Measurements from ENCODE around the gene ZNF652.
A peak's percentile ranks its signal among the peaks of the same experiment; 100 is the strongest.
"Not testable (repeated sequence)": the region's sequence is repeated elsewhere in the genome, so short reads cannot be mapped to it uniquely, and the experiment has no call there.

Gene ZNF652

DNA sequence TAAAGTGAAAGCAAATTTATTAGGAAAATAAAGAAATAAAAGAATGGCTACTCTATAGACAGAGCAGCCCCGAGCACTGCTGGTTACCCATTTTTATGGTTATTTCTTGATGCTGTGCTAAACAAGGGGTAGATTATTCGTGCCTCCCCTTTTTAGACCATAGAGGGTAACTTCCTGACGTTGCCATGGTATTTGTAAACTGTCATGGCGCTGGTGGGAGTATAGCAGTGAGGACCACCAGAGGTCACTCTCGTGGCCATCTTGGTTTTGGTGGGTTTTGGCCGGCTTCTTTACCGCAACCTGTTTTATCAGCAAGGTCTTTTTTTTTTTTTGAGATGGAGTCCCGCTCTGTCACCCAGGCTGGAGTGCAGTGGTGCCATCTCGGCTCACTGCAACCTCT lies 100.5 kb downstream of the ZNF652 start:
- not testable (repeated sequence) for DNase-seq (ENCODE audit: low spot score)

GRCh38 chr17:49260817-49261291 lies 101.2 kb downstream of the ZNF652 start:
- no peak for DNase-seq (ENCODE audit: low spot score)

DNA sequence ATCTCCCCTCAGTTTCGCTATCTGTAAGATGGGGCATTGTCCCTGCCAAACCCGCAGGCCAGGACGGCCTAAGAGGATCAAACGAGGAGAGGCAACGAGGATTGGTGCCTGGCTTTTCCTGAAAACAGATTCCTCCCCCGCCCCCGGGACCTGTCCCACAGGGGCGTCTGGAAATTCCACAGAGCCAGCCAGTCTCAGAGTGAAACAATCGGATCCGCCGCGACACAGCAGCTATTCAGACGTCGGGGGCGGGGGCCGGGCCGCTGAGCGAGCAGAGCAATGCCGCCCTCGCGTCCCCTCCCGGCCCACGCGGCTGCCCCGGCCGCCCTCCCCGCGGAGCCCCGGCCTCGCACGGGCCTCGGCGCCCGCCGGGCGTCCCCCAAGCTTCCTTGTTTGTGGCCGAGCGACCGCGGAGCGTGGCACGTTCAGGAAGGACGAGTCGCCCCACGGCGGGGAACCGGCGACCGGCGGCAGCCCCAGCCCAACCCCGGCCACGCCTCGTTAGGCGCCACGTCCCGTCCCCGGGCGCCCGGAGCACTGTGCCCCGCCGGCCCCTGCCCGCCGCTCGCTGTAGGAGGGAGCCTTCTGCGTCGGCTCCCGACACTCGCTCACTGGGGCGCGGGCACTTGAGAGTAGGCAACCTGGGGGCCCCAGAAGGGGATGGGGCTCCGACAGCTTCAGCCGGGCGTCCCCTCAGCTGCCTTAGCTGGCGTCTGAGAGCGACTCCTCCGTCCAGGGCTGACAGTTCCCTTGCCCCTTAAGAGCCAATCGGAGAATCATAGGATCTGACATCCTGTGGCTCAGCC lies 101.8 kb downstream of the ZNF652 start:
- peak; percentile 64 for DNase-seq (ENCODE audit: low spot score)

- DNase-seq (ENCODE audit: low spot score), result peak; percentile 49
Observed at GRCh38 chr17:49259663-49260010, 102.4 kb downstream of the ZNF652 start.

DNA sequence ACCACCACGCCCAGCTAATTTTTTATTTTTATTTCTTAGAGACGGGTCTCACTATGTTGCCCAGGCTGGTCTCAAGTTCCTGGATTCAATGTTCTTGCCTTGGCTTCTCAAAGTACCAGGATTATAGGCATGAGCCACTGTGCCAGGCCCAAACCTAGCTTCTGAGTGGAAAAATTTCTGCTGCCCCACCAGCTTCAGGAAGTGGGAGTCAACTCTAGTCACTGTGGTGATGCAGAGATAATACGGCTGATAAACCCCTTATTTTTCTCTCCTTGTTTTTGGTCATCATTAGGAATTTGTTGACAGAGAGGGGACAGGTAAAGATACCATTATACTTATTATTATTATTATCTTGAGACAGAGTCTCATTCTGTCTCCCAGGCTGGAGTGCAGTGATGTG lies 103.7 kb downstream of the ZNF652 start:
- no peak for DNase-seq (ENCODE audit: low spot score)

GRCh38 chr17:49255125-49255524 lies 106.9 kb downstream of the ZNF652 start:
- no peak for DNase-seq (ENCODE audit: low spot score)

DNA sequence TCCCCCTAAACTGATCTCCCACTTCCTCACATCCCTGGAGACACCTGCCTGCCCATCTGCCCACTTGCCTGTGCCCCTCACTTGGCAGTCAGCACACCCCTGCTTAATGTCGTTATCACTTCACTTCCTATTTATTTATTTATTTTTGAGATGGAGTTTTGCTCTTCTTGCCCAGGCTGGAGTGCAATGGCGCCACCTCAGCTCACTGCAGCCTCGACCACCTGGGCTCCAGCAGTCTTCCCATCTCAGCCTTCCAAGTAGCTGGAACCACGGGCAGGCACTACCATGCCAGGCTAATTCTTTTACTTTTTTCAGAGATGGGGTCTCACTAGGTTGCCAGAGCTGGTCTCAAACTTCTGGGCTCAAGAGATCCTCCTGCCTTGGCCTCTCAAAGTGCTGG lies 108.0 kb downstream of the ZNF652 start:
- no peak for DNase-seq (ENCODE audit: low spot score)

DNA sequence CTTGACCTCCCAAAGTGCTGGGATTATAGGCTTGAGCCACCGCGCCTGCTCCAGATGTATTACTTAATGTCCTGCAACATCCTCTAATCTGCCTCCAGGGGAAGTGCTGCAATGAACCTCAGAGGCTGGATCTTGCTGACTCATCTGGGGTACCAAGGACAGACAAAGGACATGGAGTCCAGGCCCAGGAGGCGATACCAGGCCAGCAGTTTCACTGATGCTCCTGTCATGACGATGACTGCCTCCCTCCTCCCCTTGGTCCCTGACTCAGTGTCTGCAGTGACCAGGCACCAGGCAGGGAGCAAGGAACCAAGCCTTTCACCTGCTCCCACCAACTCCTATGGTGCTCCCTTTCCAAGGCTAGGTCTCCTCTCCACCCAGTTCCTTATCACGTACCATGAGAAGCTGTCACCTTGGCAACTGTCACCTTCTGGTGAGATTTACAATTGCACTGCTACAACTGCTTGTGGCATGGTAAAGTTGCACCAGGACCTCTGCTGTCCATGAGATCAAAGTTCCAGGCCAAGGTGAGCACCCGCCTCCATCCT lies 109.8 kb downstream of the ZNF652 start:
- no peak for DNase-seq (ENCODE audit: low spot score)

DNA sequence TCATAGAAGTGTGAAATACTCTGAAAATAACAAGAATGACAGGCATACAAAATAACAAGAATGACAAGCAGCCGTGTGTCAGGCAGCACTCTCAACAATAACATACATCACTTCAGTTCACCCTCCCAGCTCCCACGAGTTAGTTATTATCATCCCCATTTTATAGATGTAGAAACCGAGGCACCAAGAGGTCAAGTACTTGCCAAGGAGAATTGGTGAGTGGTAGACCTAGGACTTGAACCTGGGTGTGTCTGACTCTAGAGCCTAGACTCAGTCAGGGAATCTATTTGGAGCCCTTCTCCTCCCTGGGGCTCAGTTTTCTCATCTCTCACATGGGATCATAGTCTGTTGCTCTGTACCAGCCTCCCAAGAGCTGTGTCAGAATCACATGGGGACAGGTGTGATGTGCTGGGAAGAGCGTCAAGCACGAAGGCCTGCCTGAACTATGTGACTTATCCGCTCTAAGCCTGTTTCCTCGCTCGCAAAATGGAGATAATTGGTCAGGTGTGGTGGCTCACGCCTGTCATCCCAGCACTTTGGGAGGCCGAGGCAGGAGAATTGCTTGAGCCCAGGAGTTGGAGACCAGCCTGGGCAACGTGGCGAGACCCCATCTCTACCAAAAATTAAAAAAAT lies 112.0 kb downstream of the ZNF652 start:
- no peak for DNase-seq (ENCODE audit: low spot score)

DNA sequence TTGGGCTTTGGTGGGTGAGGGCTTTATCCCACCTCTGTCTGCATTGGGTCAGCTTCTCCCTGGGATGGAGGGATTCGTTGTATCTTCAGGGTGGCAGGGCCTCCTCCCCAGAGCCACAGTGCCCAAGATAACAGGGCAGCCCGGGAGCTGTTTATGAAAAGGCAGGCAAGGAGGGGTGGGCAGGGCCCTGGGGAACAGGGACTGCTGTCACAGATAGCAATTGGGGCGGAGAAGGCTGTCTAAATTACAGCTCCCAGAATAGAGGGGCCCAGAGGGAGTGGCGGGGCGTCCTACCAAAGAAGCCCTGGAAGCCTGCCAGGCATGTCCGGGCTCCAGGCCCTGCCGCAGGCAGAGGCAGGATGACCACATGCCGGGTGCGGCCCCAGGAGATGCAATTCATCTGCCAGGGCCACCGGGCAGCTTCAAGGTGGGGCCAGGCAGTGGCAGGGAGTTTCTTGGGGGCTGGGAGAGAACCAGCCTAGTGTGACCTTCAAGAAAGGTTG lies 112.7 kb downstream of the ZNF652 start:
- DNase-seq (ENCODE audit: low spot score), result no peak

DNA sequence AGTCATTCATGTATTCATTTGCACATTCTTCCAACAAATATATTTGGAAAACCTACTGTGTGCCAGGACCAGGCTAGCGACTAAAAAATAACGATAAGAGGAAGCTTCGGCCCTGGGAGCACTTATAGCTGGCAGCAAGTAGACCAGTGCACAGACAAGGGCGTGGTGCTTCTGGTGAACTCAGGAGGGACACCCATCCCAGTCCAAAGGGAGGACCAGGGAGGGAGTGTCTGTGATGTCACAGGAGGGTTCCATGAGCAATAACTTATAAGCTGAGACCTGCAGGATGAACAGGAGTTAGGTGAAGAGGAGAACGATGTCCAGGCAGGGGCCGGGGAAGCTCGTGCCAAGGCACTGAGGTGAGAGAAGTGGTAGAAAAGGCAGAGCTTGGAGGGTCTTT lies 114.1 kb downstream of the ZNF652 start:
- DNase-seq (ENCODE audit: low spot score), result no peak

DNA sequence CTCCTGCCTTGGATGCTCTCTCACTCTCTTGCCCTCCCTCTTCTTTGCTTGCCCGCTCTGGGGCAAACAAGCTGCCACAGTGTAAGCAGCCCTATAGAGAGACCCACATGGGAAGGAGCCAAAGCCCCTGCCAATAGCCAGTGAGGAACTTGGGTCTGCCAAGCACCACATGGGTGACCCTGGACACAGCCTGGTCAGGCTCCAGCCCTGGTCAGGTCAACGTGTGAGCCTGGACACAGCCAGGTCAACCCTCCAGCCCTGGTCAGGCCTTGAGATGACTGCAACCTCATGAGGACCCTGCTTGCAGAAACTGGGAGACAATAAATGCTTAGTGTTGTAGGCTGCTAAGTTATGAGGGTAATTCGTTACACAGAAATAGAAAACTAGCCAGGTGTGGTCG lies 117.2 kb downstream of the ZNF652 start:
- DNase-seq (ENCODE audit: low spot score), result no peak

All from HuH-7 (cell line).